ENCODE measurements around the gene ARL8A.

The ARL8A gene

GRCh38 chr1:202106340-202107254 is 37.9 kb downstream of the ARL8A start:
- no peak overlapping the region for H3K4me3 ChIP-seq (ENCODE audit: control insufficient read depth, low read depth, low read length)
- no peak for TF ChIP-seq CTCF (IDR thresholded peaks at IDR 0.05; ENCODE audit: control insufficient read depth, insufficient read depth, low read depth, low read length, missing control alignments)
- no peak for DNase-seq (ENCODE audit: low read depth)

- H3K4me3 ChIP-seq (ENCODE audit: control insufficient read depth, low read depth, low read length), result no peak overlapping the region
- no peak for DNase-seq (ENCODE audit: low read depth)
Observed at GRCh38 chr1:202105571-202106339, 38.8 kb downstream of the ARL8A start.

GRCh38 chr1:202104073-202104472 is 40.5 kb downstream of the ARL8A start:
- H3K4me3 ChIP-seq (ENCODE audit: control insufficient read depth, low read depth, low read length), result no peak overlapping the region
- no peak for TF ChIP-seq CTCF (IDR thresholded peaks at IDR 0.05; ENCODE audit: control insufficient read depth, insufficient read depth, low read depth, low read length, missing control alignments)
- DNase-seq (ENCODE audit: low read depth), result no peak

More at GRCh38 chr1:202105571-202106339, 38.8 kb downstream of the ARL8A start:
- no peak for TF ChIP-seq CTCF (IDR thresholded peaks at IDR 0.05; ENCODE audit: control insufficient read depth, insufficient read depth, low read depth, low read length, missing control alignments)

GRCh38 chr1:202101184-202101583 is 43.4 kb downstream of the ARL8A start:
- no peak for DNase-seq (ENCODE audit: low read depth)
- H3K4me3 ChIP-seq (ENCODE audit: control insufficient read depth, low read depth, low read length), result no peak overlapping the region
- TF ChIP-seq CTCF (IDR thresholded peaks at IDR 0.05; ENCODE audit: control insufficient read depth, insufficient read depth, low read depth, low read length, missing control alignments), result no peak

GRCh38 chr1:202093858-202094257 is 50.7 kb downstream of the ARL8A start:
- H3K4me3 ChIP-seq (ENCODE audit: control insufficient read depth, low read depth, low read length), result no peak overlapping the region
- no peak for TF ChIP-seq CTCF (IDR thresholded peaks at IDR 0.05; ENCODE audit: control insufficient read depth, insufficient read depth, low read depth, low read length, missing control alignments)
- DNase-seq (ENCODE audit: low read depth), result no peak

- no peak overlapping the region for H3K4me3 ChIP-seq (ENCODE audit: control insufficient read depth, low read depth, low read length)
- no peak for DNase-seq (ENCODE audit: low read depth)
- no peak for TF ChIP-seq CTCF (IDR thresholded peaks at IDR 0.05; ENCODE audit: control insufficient read depth, insufficient read depth, low read depth, low read length, missing control alignments)
Observed at GRCh38 chr1:202090994-202091393, 53.5 kb downstream of the ARL8A start.

All from AG09309 (cell line).